ENCODE measurements around the gene PRKG1. TPM values are rescaled to one million over a fixed set of nuclear protein-coding genes. Genes with fewer than 3 reads are reported as not detected.

Gene PRKG1
- polyA plus RNA-seq, 4 donors, result 0.45 to 7.4 (median 1.3) TPM

- no peak overlapping the region for H3K4me3 ChIP-seq (ENCODE audit: low read depth in 1 of 3, low read length in 3 of 3)
- H3K27ac ChIP-seq (ENCODE audit: low read depth in 1 of 3, low read length in 2 of 3), result no peak overlapping the region
- FAIRE-seq (no peak), DNase-seq (no peak)
- WGBS, 3 donors, result 76 to 83% (median 78%) methylated on average over 11 of the region's 11 CpGs
- no peaks in the 10 kb centered on the region for H3K4me1 ChIP-seq (ENCODE audit: control insufficient read depth in 3 of 3, insufficient read depth in 2 of 3, low read depth in 1 of 3, low read length in 2 of 3)
- H3K9me3 ChIP-seq (ENCODE audit: control insufficient read depth in 2 of 2, insufficient read depth in 1 of 2, low read depth in 1 of 2, low read length in 1 of 2), result no peaks in the 10 kb centered on the region
- H3K27me3 ChIP-seq (ENCODE audit: control insufficient read depth in 3 of 3, insufficient read depth in 3 of 3, low read length in 3 of 3), result no peaks in the 10 kb centered on the region
- H3K36me3 ChIP-seq (ENCODE audit: control insufficient read depth in 3 of 3, insufficient read depth in 2 of 3, low read depth in 1 of 3, low read length in 3 of 3), result no peaks in the 10 kb centered on the region
Measured at GRCh38 chr10:51629934-51630639, 555.8 kb downstream of the PRKG1 start.

GRCh38 chr10:51630640-51631005 lies 556.3 kb downstream of the PRKG1 start:
- no peak for DNase-seq
- no peaks in the 10 kb centered on the region for H3K27me3 ChIP-seq (ENCODE audit: control insufficient read depth in 3 of 3, insufficient read depth in 3 of 3, low read length in 3 of 3)
- H3K36me3 ChIP-seq (ENCODE audit: control insufficient read depth in 3 of 3, insufficient read depth in 2 of 3, low read depth in 1 of 3, low read length in 3 of 3), result no peaks in the 10 kb centered on the region
- no peak overlapping the region for H3K27ac ChIP-seq (ENCODE audit: low read depth in 1 of 3, low read length in 2 of 3)
- H3K4me1 ChIP-seq (ENCODE audit: control insufficient read depth in 3 of 3, insufficient read depth in 2 of 3, low read depth in 1 of 3, low read length in 2 of 3), result no peaks in the 10 kb centered on the region
- H3K9me3 ChIP-seq (ENCODE audit: control insufficient read depth in 2 of 2, insufficient read depth in 1 of 2, low read depth in 1 of 2, low read length in 1 of 2), result no peaks in the 10 kb centered on the region
- no peak overlapping the region for H3K4me3 ChIP-seq (ENCODE audit: low read depth in 1 of 3, low read length in 3 of 3)
- FAIRE-seq, result no peak
- 82 to 86% (median 84%) methylated on average over 7 of the region's 7 CpGs for WGBS, 3 donors

- no peak for DNase-seq
Measured at GRCh38 chr10:51635436-51635835, 561.1 kb downstream of the PRKG1 start.

DNA sequence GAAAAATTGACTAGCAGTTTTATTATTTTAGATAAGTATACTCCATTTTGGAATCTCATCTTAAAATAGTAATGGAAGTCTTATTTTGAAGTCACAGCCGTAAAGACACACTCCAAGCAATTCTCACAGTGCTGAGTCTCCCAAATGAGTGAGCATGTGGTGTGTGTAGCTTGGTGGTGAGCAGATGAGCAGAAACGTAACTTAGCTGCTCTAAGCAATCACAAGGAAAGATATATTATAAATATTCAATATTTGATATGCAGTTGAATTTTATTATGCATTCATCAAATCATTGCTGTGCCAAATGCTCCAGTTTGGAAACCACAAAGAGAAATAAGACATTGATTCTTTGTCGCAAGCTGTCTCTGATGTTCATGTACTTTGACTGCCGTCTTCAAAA lies 563.9 kb downstream of the PRKG1 start:
- no peaks in the 10 kb centered on the region for H3K4me1 ChIP-seq (ENCODE audit: control insufficient read depth in 3 of 3, insufficient read depth in 2 of 3, low read depth in 1 of 3, low read length in 2 of 3)
- H3K27ac ChIP-seq (ENCODE audit: low read depth in 1 of 3, low read length in 2 of 3), result no peak overlapping the region
- WGBS, 3 donors, result 90 to 94% (median 90%) methylated on average over 4 of the region's 4 CpGs
- H3K4me3 ChIP-seq (ENCODE audit: low read depth in 1 of 3, low read length in 3 of 3), result no peak overlapping the region
- H3K9me3 ChIP-seq (ENCODE audit: control insufficient read depth in 2 of 2, insufficient read depth in 1 of 2, low read depth in 1 of 2, low read length in 1 of 2), result no peaks in the 10 kb centered on the region
- H3K27me3 ChIP-seq (ENCODE audit: control insufficient read depth in 3 of 3, insufficient read depth in 3 of 3, low read length in 3 of 3), result no peaks in the 10 kb centered on the region
- no peak for DNase-seq
- no peaks in the 10 kb centered on the region for H3K36me3 ChIP-seq (ENCODE audit: control insufficient read depth in 3 of 3, insufficient read depth in 2 of 3, low read depth in 1 of 3, low read length in 3 of 3)
- no peak for FAIRE-seq

More at GRCh38 chr10:51635436-51635835, 561.1 kb downstream of the PRKG1 start:
- Histone ChIP-seq H3K36me3 (ENCODE audit: control insufficient read depth in 3 of 3, insufficient read depth in 2 of 3, low read depth in 1 of 3, low read length in 3 of 3) (no peaks in the 10 kb centered on the region), H3K27ac (ENCODE audit: low read depth in 1 of 3, low read length in 2 of 3) (no peak overlapping the region), H3K4me3 (ENCODE audit: low read depth in 1 of 3, low read length in 3 of 3) (no peak overlapping the region), H3K9me3 (ENCODE audit: control insufficient read depth in 2 of 2, insufficient read depth in 1 of 2, low read depth in 1 of 2, low read length in 1 of 2) (no peaks in the 10 kb centered on the region), H3K27me3 (ENCODE audit: control insufficient read depth in 3 of 3, insufficient read depth in 3 of 3, low read length in 3 of 3) (no peaks in the 10 kb centered on the region), H3K4me1 (ENCODE audit: control insufficient read depth in 3 of 3, insufficient read depth in 2 of 3, low read depth in 1 of 3, low read length in 2 of 3) (no peaks in the 10 kb centered on the region)
- no peak for FAIRE-seq
- WGBS, 3 donors, result 82 to 87% (median 86%) methylated on average over 1 of the region's 1 CpG

- no peak for FAIRE-seq
- H3K4me1 ChIP-seq (ENCODE audit: control insufficient read depth in 3 of 3, insufficient read depth in 2 of 3, low read depth in 1 of 3, low read length in 2 of 3), result no peaks in the 10 kb centered on the region
- no peak overlapping the region for H3K4me3 ChIP-seq (ENCODE audit: low read depth in 1 of 3, low read length in 3 of 3)
Measured at GRCh38 chr10:51638737-51639136, 564.5 kb downstream of the PRKG1 start.

GRCh38 chr10:51640120-51640819 lies 566.0 kb downstream of the PRKG1 start:
- DNase-seq (peak; percentile 2 to 4), FAIRE-seq (no peak)
- H3K4me3 ChIP-seq (ENCODE audit: low read depth in 1 of 3, low read length in 3 of 3), result no peak overlapping the region
- no peaks in the 10 kb centered on the region for H3K36me3 ChIP-seq (ENCODE audit: control insufficient read depth in 3 of 3, insufficient read depth in 2 of 3, low read depth in 1 of 3, low read length in 3 of 3)
- H3K4me1 ChIP-seq (ENCODE audit: control insufficient read depth in 3 of 3, insufficient read depth in 2 of 3, low read depth in 1 of 3, low read length in 2 of 3), result no peaks in the 10 kb centered on the region
- H3K27ac ChIP-seq (ENCODE audit: low read depth in 1 of 3, low read length in 2 of 3), result no peak overlapping the region
- WGBS, 3 donors, result 25 to 61% (median 42%) methylated on average over 3 of the region's 3 CpGs
- no peaks in the 10 kb centered on the region for H3K27me3 ChIP-seq (ENCODE audit: control insufficient read depth in 3 of 3, insufficient read depth in 3 of 3, low read length in 3 of 3)
- no peaks in the 10 kb centered on the region for H3K9me3 ChIP-seq (ENCODE audit: control insufficient read depth in 2 of 2, insufficient read depth in 1 of 2, low read depth in 1 of 2, low read length in 1 of 2)

More at GRCh38 chr10:51638737-51639136, 564.5 kb downstream of the PRKG1 start:
- no peaks in the 10 kb centered on the region for H3K36me3 ChIP-seq (ENCODE audit: control insufficient read depth in 3 of 3, insufficient read depth in 2 of 3, low read depth in 1 of 3, low read length in 3 of 3)
- WGBS, 3 donors, result 79 to 94% (median 80%) methylated on average over 1 of the region's 1 CpG
- no peaks in the 10 kb centered on the region for H3K9me3 ChIP-seq (ENCODE audit: control insufficient read depth in 2 of 2, insufficient read depth in 1 of 2, low read depth in 1 of 2, low read length in 1 of 2)
- no peak for DNase-seq
- H3K27ac ChIP-seq (ENCODE audit: low read depth in 1 of 3, low read length in 2 of 3), result no peak overlapping the region
- H3K27me3 ChIP-seq (ENCODE audit: control insufficient read depth in 3 of 3, insufficient read depth in 3 of 3, low read length in 3 of 3), result no peaks in the 10 kb centered on the region

- H3K9me3 ChIP-seq (ENCODE audit: control insufficient read depth in 2 of 2, insufficient read depth in 1 of 2, low read depth in 1 of 2, low read length in 1 of 2), result no peaks in the 10 kb centered on the region
- H3K4me3 ChIP-seq (ENCODE audit: low read depth in 1 of 3, low read length in 3 of 3), result no peak overlapping the region
- no peaks in the 10 kb centered on the region for H3K36me3 ChIP-seq (ENCODE audit: control insufficient read depth in 3 of 3, insufficient read depth in 2 of 3, low read depth in 1 of 3, low read length in 3 of 3)
- no peak for DNase-seq
- 62 to 68% (median 66%) methylated on average over 4 of the region's 4 CpGs for WGBS, 3 donors
- H3K27ac ChIP-seq (ENCODE audit: low read depth in 1 of 3, low read length in 2 of 3), result no peak overlapping the region
- no peaks in the 10 kb centered on the region for H3K4me1 ChIP-seq (ENCODE audit: control insufficient read depth in 3 of 3, insufficient read depth in 2 of 3, low read depth in 1 of 3, low read length in 2 of 3)
- H3K27me3 ChIP-seq (ENCODE audit: control insufficient read depth in 3 of 3, insufficient read depth in 3 of 3, low read length in 3 of 3), result no peaks in the 10 kb centered on the region
- FAIRE-seq, result no peak
Measured at GRCh38 chr10:51642581-51642980, 568.3 kb downstream of the PRKG1 start.

DNA sequence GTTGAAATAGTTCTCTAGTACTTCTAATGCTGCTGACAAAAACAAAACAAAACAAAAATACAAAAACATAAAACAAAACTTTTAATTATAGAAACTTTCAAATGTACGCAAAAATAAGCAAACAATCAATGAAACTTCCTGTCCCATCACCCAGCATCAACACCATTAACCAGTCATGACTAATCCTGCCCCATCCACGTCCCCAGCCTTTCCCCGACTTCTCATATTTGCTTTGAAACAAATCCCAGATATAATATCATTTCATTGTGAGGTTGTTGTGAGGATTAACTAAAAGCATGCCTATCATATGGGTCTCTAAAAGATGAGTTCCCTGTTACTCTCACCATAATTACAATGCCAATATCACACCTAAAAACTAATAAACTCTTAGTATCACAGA lies 569.4 kb downstream of the PRKG1 start:
- no peak overlapping the region for H3K4me3 ChIP-seq (ENCODE audit: low read depth in 1 of 3, low read length in 3 of 3)
- FAIRE-seq, result no peak
- no peaks in the 10 kb centered on the region for H3K4me1 ChIP-seq (ENCODE audit: control insufficient read depth in 3 of 3, insufficient read depth in 2 of 3, low read depth in 1 of 3, low read length in 2 of 3)
- no peaks in the 10 kb centered on the region for H3K27me3 ChIP-seq (ENCODE audit: control insufficient read depth in 3 of 3, insufficient read depth in 3 of 3, low read length in 3 of 3)
- H3K36me3 ChIP-seq (ENCODE audit: control insufficient read depth in 3 of 3, insufficient read depth in 2 of 3, low read depth in 1 of 3, low read length in 3 of 3), result no peaks in the 10 kb centered on the region
- 68 to 80% (median 70%) methylated on average over 3 of the region's 3 CpGs for WGBS, 3 donors
- no peak for DNase-seq
- no peaks in the 10 kb centered on the region for H3K9me3 ChIP-seq (ENCODE audit: control insufficient read depth in 2 of 2, insufficient read depth in 1 of 2, low read depth in 1 of 2, low read length in 1 of 2)
- no peak overlapping the region for H3K27ac ChIP-seq (ENCODE audit: low read depth in 1 of 3, low read length in 2 of 3)
